HG03108 (cell line): ENCODE measurements around the gene ZNF282.
"Not testable (repeated sequence)": the region's sequence is repeated elsewhere in the genome, so short reads cannot be mapped to it uniquely, and the experiment has no call there.

Experiments used
- ATAC-seq: cut with Tn5 transposase; IDR thresholded peaks from one replicate; pipeline ENCODE4 v1.9.1; 2021; ENCODE audit warnings: moderate library complexity; ENCODE audit not compliant: unreplicated experiment

ZNF282 gene

DNA sequence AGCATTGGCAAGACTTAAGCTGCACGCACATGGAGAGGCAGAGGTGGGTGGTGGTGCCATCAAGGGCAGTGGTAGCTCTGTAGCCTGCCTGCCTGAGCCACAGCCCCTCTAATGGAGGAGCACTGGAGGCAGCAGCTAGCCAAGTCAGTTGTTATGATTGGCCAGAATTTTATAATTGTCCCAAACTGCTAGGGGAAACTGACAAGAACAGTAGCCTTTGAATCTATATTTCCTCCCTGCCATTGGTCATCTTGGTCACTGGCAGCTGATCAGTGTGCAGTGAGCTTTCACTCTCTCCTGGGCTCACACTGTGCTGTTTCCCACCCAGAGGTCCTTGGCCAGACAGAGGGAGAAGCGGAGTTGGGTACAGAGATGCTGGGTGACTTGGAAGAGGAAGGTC, 57.0 kb downstream of the ZNF282 start:
- no peak for ATAC-seq

DNA sequence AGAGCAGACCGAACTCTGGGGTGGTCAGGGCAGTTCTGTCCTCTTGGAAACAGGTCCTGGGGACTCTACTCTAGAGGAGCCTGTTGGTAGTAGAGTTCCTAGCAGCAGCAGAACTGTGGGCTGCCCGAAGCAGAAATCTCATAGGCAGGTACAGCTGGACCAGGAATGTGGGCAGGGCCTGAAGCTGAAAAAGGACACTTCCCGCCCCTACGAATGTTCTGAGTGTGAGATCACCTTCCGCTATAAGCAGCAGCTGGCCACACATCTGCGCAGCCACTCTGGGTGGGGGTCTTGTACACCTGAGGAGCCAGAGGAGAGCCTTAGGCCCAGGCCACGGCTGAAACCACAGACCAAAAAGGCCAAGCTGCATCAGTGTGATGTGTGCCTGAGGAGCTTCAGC, 58.3 kb downstream of the ZNF282 start:
- no peak for ATAC-seq

DNA sequence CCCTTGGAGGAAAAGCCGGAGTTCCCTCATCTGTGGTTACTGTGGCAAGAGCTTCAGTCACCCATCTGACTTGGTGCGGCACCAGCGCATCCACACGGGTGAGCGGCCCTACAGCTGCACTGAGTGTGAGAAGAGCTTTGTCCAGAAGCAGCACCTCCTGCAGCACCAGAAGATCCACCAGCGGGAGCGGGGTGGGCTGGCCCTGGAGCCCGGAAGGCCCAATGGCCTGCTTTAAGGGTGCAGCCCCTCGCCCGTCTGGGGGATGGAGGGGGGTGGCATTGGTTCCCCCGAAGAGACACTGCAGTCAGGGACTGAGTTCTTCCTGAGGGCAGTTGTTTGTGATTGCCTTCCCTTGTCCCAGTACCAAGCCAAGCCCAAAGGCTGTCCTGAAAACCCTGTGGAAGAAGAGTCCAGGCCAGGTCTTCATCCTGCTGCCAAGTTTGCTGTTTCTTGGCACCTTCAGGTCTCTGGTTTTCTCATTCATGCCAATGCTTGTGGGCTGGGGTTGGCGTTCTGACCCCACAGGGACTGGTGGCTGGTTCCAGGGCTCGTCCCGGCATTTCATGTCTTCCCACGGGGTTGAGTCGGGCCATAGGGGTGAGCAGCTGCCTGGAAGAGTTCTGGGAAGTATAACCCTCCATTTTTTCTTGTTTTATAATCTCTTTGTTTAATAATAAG, 59.0 kb downstream of the ZNF282 start:
- ATAC-seq: no peak

DNA sequence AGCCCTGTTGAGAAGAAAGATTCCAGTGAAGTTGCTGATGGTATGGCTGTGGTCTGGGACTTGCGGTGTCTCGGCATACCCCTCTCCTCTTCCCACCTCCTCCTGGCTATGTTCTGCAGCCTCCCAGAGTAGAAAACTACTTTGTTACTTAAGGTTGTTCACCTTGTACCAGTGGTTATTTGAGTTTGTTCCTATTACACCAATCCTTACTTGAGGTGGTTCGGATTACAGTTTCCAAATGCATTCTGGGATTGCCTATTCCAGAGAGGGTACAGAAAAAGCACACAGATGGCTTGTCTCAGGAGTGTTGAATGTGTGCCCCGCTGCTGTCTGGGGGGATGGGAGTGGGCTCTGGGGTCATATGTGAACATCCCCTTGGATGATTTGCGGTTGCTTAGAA, 59.8 kb downstream of the ZNF282 start:
- no peak for ATAC-seq

DNA sequence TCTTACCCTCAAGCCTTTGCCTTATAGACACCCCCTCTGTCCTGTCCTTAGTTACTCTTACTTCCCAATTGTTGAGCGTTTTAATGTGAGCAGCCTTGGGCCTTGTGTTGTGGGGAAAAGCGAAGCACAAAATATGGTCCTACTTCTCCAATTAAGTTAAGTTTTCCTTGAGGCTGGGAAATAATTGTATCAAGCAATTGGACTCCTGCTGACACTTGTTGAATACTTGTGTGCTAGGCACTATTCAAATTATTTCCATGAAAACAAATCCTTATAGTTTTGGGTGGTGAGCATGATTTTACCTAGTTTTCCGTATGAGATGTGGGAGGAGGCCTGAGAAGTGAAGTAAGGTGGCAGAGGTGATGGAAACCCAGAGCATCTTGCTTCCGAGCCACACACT, 61.2 kb downstream of the ZNF282 start:
- ATAC-seq: no peak

DNA sequence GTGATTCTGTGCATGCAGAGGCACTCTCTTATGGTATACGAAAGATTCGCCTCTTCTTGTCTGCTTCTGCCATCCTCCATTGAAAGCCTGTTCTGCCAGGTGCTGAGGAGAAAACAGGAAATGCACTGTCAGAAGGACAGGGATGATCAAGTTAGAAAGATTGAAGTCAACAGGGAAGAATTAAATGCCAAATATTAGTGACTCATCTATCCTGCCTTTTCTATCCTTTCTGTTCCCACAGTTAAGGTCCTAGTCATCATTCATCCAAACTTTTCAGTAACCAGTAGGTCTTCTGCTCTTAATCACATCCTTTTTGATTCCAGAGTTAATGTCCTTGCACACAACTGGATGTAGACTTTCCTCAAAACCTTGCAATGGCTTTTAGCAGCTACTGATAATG, 61.8 kb downstream of the ZNF282 start:
- no peak for ATAC-seq

DNA sequence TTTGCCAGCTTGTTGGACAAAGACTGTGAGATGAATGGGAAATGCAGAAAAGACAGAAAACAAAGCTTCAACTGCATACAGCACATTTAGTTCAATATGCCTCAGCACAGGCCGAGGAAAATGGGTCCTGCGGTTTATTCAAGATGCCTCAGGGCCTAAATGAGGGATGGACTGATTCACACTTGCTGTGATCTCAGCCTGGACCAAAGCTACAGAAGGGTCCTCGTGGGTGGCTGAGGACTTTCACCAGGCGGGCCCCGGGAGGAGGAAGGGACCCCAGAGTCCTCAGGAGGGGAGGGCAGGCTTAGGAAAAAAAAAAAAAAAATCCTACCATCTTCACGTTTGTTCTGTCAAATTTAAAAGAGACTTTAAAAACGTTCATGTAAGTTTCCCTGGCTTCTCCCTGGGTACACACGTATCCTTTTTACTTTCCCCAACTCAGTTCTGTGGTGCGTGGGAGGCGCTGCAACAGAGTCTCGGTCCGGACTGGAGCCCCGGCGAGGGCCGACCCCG, 66.0 kb downstream of the ZNF282 start:
- ATAC-seq: no peak

DNA sequence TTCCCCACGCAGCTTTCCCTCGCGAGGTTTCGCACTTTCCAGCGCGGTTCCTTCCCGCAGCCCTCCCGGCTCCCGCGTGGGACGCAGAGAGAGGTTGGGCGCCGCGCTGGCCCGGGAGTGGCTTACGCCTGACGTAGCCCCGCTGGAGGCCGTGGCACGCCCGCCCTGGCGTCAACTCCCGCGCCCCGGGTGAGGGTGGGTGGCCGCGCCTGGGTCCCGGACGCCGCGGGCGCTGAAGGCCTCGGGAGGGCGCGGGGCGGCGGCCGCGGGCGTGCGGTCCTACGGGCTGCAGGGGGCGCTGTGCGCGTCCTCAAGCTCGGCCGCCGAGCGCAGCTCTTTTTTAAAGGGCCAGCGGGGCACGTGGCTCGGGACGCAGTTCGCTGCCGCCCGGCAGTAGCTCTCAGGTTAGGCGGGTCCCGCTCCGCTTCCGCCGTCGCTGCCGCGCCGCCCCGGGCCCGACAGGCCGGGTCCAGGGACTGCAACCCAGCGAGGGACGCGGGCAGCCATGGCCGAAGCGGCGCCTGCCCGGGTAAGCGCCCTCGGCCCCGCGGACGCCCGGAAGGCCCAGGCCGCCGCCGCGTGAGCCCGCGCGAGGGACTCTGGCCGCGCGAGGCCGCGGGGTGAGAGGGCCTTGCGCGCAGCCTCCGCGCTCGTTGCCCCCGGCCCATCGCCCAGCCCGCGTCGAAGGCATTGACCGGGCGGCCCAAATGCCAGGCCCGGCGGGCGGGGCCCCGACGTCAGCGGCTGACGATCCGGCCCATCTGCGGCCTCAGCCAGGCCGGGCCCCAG, 66.7 kb downstream of the ZNF282 start, which contains the start of gene ZNF783:
Gene ZNF783 (plus strand): TSS at position 368 of the 789 bp plus-strand sequence. CDS start 138 bp downstream, at position 506.
- peak; percentile 87 for ATAC-seq

DNA sequence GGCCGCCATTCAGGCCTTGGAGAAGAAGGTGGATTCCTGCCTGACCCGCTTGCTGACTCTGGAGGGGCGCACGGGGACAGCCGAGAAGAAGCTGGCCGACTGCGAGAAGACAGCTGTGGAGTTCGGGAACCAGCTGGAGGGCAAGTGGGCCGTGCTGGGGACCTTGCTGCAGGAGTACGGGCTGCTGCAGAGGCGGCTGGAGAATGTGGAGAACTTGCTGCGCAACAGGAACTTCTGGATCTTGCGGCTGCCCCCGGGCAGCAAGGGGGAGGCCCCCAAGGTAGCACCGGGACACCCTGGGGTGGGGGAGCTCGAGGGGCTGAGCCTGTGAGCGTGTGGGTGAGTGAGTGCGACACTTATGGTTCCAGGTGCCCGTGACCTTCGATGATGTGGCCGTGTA, 71.1 kb downstream of the ZNF282 start:
- ATAC-seq: no peak

DNA sequence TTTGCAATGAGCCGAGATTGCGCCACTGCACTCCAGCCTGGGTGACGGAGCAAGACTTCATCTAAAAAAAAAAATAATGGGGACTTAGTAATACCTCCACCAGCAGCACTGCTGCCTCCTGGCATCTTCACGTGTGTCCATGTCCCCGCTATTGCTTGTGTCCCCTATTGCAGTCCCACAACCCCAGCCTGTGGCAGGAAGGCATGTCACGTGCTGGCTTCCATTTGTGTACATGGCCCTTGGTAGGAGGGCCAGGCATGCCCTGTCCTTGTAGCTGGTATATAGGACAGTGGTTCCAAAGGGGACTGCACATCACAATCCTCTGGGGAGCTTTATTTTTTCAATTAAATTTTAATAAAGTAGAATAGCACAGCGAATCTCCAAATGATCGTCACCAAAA, 72.4 kb downstream of the ZNF282 start:
- no peak for ATAC-seq

DNA sequence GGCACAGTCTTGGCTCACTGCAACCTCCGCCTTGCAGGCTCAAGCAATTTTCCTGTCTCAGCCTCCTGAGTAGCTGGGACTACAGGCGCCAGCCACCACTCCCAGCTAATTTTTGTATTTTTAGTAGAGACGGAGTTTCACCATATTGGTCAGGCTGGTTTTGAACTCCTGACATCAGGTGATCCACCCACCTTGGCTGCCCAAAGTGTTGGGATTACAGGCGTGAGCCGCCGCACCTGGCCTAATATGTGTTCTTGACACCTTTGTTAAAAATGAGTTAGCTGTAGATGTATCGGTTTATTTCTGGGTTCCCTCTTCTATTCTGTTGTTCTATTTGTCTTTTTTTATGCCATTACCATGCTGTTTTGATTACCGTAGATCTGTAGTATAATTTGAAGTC, 79.1 kb downstream of the ZNF282 start:
- not testable (repeated sequence) for ATAC-seq
